Skeletal muscle tissue (tissue), 4 donors: Measurements from ENCODE around the gene HK1. TPM values are rescaled to one million over a fixed set of nuclear protein-coding genes. Genes with fewer than 3 reads are reported as not detected.

Experiments
- H3K27ac ChIP-seq: one replicate; pipeline ENCODE4 v1.7.0; 2013; ENCODE audit warnings: mild to moderate bottlenecking, low read depth, low read length, inconsistent platforms
- H3K27me3 ChIP-seq, 3 donors: one replicate each; pipeline ENCODE4 v1.7.0; 2013; ENCODE audit warnings: low read length in 3 of 3; ENCODE audit not compliant: control insufficient read depth in 3 of 3, insufficient read depth in 3 of 3
- H3K36me3 ChIP-seq, 3 donors: one replicate each; pipeline ENCODE4 v1.7.0; 2013; ENCODE audit warnings: low read length in 3 of 3; ENCODE audit not compliant: control insufficient read depth in 3 of 3, insufficient read depth in 3 of 3
- H3K4me1 ChIP-seq, 3 donors: one replicate each; pipeline ENCODE4 v1.7.0; 2013; ENCODE audit warnings: low read length in 3 of 3, mild to moderate bottlenecking in 3 of 3; ENCODE audit not compliant: control insufficient read depth in 3 of 3, insufficient read depth in 3 of 3
- H3K4me3 ChIP-seq, 3 donors: one replicate each; pipeline ENCODE4 v1.7.0; 2013; ENCODE audit warnings: low read length in 3 of 3
- H3K9ac ChIP-seq, 3 donors: one replicate each; pipeline ENCODE4 v1.7.0; 2013; ENCODE audit warnings: low read length in 3 of 3, mild to moderate bottlenecking in 3 of 3, moderate library complexity in 2 of 3, low read depth in 1 of 3
- H3K9me3 ChIP-seq, 3 donors: one replicate each; pipeline ENCODE4 v1.7.0; 2013; ENCODE audit warnings: low read length in 3 of 3; ENCODE audit not compliant: control insufficient read depth in 3 of 3
- total RNA-seq: library from RNA; depleted of rRNA; stranded (reverse); fragments of >200 nt; gene quantifications from one replicate; pipeline ENCODE4 v1.2.3, GENCODE V29; 2014
- donor health status: Osteomylitis.

Gene HK1
- total RNA-seq, 1 donor from 2014 or later = 32.4 TPM

- H3K27ac ChIP-seq = no peak overlapping the region
- no peaks in the 10 kb centered on the region for H3K36me3 ChIP-seq
Measured at GRCh38 chr10:69418052-69418752, 139.9 kb downstream of the HK1 start.

DNA sequence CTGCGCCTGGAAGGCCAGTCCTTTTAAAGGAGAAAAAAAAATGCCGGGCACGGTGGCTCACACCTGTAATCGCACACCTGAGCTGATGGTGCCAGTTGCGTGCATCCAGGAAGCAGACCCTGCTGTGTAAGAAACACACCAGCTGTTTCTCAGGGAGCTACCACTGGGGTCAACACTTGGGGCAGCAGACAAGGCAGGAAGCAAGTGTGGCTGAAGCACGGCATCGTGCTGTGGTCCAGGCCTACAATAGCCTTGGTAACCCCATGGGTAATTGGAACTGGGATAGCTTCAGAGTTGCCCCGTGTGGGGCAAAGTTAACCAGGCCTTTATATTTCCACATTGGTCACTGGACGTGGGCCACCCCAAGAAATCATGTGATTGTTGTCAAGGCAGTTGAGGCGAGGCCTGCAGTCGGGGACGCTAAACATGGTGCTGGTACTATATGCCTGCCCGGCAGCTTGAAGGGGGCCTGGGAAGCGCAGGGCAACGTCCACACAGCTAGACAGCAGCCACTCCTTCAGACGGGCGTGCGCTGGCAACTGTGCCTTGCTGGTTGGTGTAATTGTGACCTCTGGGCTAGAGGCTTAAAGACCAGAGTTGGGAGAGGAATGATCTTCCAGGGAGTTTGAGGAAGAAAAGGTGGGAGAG, 140.9 kb downstream of the HK1 start:
- Histone ChIP-seq H3K9me3 (no peaks in the 10 kb centered on the region), H3K4me1 (peaks cover 7 to 12% (median 7%) of the 10 kb centered on the region in 3 donors), H3K27ac (no peak overlapping the region), H3K27me3 (peaks cover 0 to 3% (median 0%) of the 10 kb centered on the region in 3 donors), H3K9ac (no peak overlapping the region), H3K36me3 (no peaks in the 10 kb centered on the region), H3K4me3 (no peak overlapping the region)

More at GRCh38 chr10:69418052-69418752, 139.9 kb downstream of the HK1 start:
- Histone ChIP-seq H3K9ac (no peak overlapping the region), H3K27me3 (peaks cover 0 to 3% (median 0%) of the 10 kb centered on the region in 3 donors), H3K9me3 (no peaks in the 10 kb centered on the region), H3K4me1 (peaks cover 7 to 12% (median 7%) of the 10 kb centered on the region in 3 donors), H3K4me3 (no peak overlapping the region)

DNA sequence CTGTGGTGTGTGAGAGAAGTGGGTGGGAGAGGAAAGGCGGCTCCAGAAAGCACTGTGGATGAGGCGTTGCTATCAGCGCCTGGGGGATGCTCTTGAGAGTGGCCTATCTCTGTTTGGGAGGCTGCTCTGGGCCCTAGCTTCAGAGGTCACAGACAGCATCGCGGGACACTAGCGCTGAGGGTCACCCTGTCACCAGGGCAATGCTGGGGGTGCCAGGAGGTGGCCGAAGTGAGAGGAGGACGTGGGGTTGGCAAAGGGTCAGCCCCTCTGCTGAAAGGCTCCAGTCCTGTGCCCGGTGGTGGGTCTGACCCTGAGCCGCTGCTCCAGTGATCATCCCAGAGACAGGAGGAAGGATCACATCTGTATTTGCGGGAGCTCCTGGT, 141.4 kb downstream of the HK1 start:
- Histone ChIP-seq H3K4me3 (no peak overlapping the region), H3K4me1 (peaks cover 7 to 12% (median 7%) of the 10 kb centered on the region in 3 donors), H3K9ac (no peak overlapping the region), H3K27me3 (peaks cover 0 to 3% (median 0%) of the 10 kb centered on the region in 3 donors), H3K36me3 (no peaks in the 10 kb centered on the region), H3K9me3 (no peaks in the 10 kb centered on the region), H3K27ac (no peak overlapping the region)

DNA sequence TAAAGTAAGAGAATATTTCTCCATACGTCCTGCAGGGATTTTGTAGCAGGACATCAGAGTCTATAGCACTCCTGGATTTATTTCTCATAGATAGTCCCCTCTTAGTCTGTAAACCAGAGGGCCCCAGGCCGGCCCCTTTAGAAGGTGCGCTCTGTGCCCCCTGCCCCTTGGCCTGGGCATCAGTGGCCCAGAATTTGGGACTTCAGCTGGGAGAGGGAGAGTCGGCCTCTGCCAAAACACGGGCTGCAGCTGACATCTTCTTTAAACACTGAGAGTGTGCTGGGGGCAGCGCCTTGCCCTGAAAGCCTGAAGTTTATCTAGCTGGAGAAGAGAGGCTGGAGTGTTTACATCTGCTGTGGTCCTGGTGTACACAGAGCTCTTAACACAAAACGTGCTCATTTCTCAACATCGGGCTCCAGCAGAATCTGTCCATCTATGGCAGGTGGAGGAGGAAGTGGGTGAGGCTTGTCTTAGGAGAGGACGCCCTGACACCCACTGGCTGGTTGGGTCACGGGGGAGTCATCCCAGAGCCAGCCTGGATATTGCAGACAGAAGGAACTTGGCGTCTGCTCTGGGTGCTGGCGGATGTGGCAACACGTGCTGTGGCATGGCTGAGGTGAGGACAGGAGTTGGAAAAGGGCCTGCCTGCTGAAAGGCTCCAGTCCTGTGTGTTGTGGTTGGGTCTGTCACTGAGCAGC, 143.5 kb downstream of the HK1 start:
- Histone ChIP-seq H3K36me3 (no peaks in the 10 kb centered on the region), H3K27ac (peak overlapping the region; percentile 23), H3K4me1 (peaks cover 7 to 12% (median 7%) of the 10 kb centered on the region in 3 donors), H3K9me3 (no peaks in the 10 kb centered on the region), H3K4me3 (no peak overlapping the region), H3K9ac (peak overlapping the region in 1 of 3 donors; percentile 8), H3K27me3 (no peaks in the 10 kb centered on the region)

- Histone ChIP-seq H3K27ac (no peak overlapping the region), H3K4me3 (no peak overlapping the region), H3K36me3 (no peaks in the 10 kb centered on the region), H3K9ac (no peak overlapping the region), H3K4me1 (peaks cover 7 to 12% (median 7%) of the 10 kb centered on the region in 3 donors), H3K9me3 (no peaks in the 10 kb centered on the region), H3K27me3 (no peaks in the 10 kb centered on the region)
Measured at GRCh38 chr10:69422676-69423075, 144.4 kb downstream of the HK1 start.

GRCh38 chr10:69425041-69425440, 146.7 kb downstream of the HK1 start:
- Histone ChIP-seq H3K9me3 (no peaks in the 10 kb centered on the region), H3K4me3 (no peak overlapping the region), H3K36me3 (no peaks in the 10 kb centered on the region), H3K9ac (no peak overlapping the region), H3K4me1 (peaks cover 7 to 12% (median 7%) of the 10 kb centered on the region in 3 donors), H3K27ac (no peak overlapping the region), H3K27me3 (no peaks in the 10 kb centered on the region)

GRCh38 chr10:69425511-69426298, 147.4 kb downstream of the HK1 start:
- Histone ChIP-seq H3K9ac (no peak overlapping the region), H3K4me3 (no peak overlapping the region), H3K36me3 (no peaks in the 10 kb centered on the region), H3K27me3 (no peaks in the 10 kb centered on the region), H3K4me1 (peaks cover 7 to 12% (median 7%) of the 10 kb centered on the region in 3 donors), H3K27ac (no peak overlapping the region), H3K9me3 (no peaks in the 10 kb centered on the region)

GRCh38 chr10:69426376-69426727, 148.1 kb downstream of the HK1 start:
- Histone ChIP-seq H3K27ac (no peak overlapping the region), H3K9ac (no peak overlapping the region), H3K4me3 (no peak overlapping the region), H3K27me3 (no peaks in the 10 kb centered on the region), H3K36me3 (no peaks in the 10 kb centered on the region), H3K9me3 (no peaks in the 10 kb centered on the region), H3K4me1 (peaks cover 7 to 12% (median 7%) of the 10 kb centered on the region in 3 donors)

- no peak overlapping the region for H3K4me3 ChIP-seq
Measured at GRCh38 chr10:69428165-69428564, 149.9 kb downstream of the HK1 start.

More at GRCh38 chr10:69428165-69428564, 149.9 kb downstream of the HK1 start:
- H3K9me3 ChIP-seq = no peaks in the 10 kb centered on the region
- H3K27ac ChIP-seq = no peak overlapping the region
- H3K36me3 ChIP-seq = no peaks in the 10 kb centered on the region
- no peak overlapping the region for H3K9ac ChIP-seq
- H3K4me1 ChIP-seq = no peaks in the 10 kb centered on the region
- H3K27me3 ChIP-seq = no peaks in the 10 kb centered on the region
